Activated CD4-positive, alpha-beta T cell treated with anti-CD3 and anti-CD28 coated beads, Interleukin-2, amount 50 U/mL, for 16 hours (primary cell): ENCODE data around the gene SERPINB5.
"Not testable (repeated sequence)": the region's sequence is repeated elsewhere in the genome, so short reads cannot be mapped to it uniquely, and the experiment has no call there.

ENCODE experiments used
- DNase-seq: peaks from one replicate; pipeline ENCODE4 v3.0.0-alpha.2; 2020

SERPINB5 gene

GRCh38 chr18:63476668-63477067 is at the start of gene SERPINB5:
SERPINB5 (plus strand) TSS chr18:63476958; CDS start chr18:63484429, 7,471 bp downstream.
- no peak for DNase-seq

- no peak for DNase-seq
These were observed 49.2 kb upstream of the SERPINB5 start for GRCh38 chr18:63427558-63427957.

GRCh38 chr18:63430526-63430925 is 46.2 kb upstream of the SERPINB5 start:
- DNase-seq, result no peak

- no peak for DNase-seq
These were observed 45.6 kb upstream of the SERPINB5 start for GRCh38 chr18:63431180-63431579.

GRCh38 chr18:63433334-63433866 is 43.4 kb upstream of the SERPINB5 start:
- no peak for DNase-seq

- DNase-seq, result no peak
These were observed 38.6 kb upstream of the SERPINB5 start for GRCh38 chr18:63438181-63438580.

GRCh38 chr18:63439334-63439733 is 37.4 kb upstream of the SERPINB5 start:
- DNase-seq, result peak; percentile 55

- no peak for DNase-seq
These were observed 36.5 kb upstream of the SERPINB5 start for GRCh38 chr18:63440219-63440618.

GRCh38 chr18:63440881-63441280 is 35.9 kb upstream of the SERPINB5 start:
- DNase-seq, result no peak

GRCh38 chr18:63443829-63444228 is 32.9 kb upstream of the SERPINB5 start:
- no peak for DNase-seq

GRCh38 chr18:63444580-63444979 is 32.2 kb upstream of the SERPINB5 start:
- no peak for DNase-seq

GRCh38 chr18:63445037-63445436 is 31.7 kb upstream of the SERPINB5 start:
- no peak for DNase-seq

- DNase-seq, result no peak
These were observed 30.5 kb upstream of the SERPINB5 start for GRCh38 chr18:63446266-63446665.

GRCh38 chr18:63447066-63447465 is 29.7 kb upstream of the SERPINB5 start:
- no peak for DNase-seq

GRCh38 chr18:63449426-63449825 is 27.3 kb upstream of the SERPINB5 start:
- DNase-seq, result no peak

- no peak for DNase-seq
These were observed 24.7 kb upstream of the SERPINB5 start for GRCh38 chr18:63451799-63452660.

- DNase-seq, result not testable (repeated sequence)
These were observed 24.0 kb upstream of the SERPINB5 start for GRCh38 chr18:63452751-63453150.

- no peak for DNase-seq
These were observed 22.3 kb upstream of the SERPINB5 start for GRCh38 chr18:63454497-63454896.

GRCh38 chr18:63457977-63458376 is 18.8 kb upstream of the SERPINB5 start:
- DNase-seq, result no peak

- no peak for DNase-seq
These were observed 16.3 kb upstream of the SERPINB5 start for GRCh38 chr18:63460414-63460813.

- DNase-seq, result no peak
These were observed 12.3 kb upstream of the SERPINB5 start for GRCh38 chr18:63464434-63464833.

GRCh38 chr18:63465059-63465458 is 11.7 kb upstream of the SERPINB5 start:
- peak; percentile 23 for DNase-seq

- DNase-seq, result no peak
These were observed 9.1 kb upstream of the SERPINB5 start for GRCh38 chr18:63467699-63468098.

- no peak for DNase-seq
These were observed 8.2 kb upstream of the SERPINB5 start for GRCh38 chr18:63468575-63468974.

- DNase-seq, result no peak
These were observed 6.0 kb upstream of the SERPINB5 start for GRCh38 chr18:63470751-63471150.
